Kidney capillary endothelial cell (primary cell): Measurements from ENCODE around the gene LMO7.

Source experiments
- DNase-seq: peaks from one replicate; pipeline ENCODE4 v3.0.0-alpha.2; 2018; ENCODE audit warnings: low spot score

The LMO7 gene

GRCh38 chr13:75801388-75801945, 165.3 kb downstream of the LMO7 start:
- DNase-seq = no peak

- DNase-seq = no peak
Measured at GRCh38 chr13:75802161-75802560, 166.0 kb downstream of the LMO7 start.

DNA sequence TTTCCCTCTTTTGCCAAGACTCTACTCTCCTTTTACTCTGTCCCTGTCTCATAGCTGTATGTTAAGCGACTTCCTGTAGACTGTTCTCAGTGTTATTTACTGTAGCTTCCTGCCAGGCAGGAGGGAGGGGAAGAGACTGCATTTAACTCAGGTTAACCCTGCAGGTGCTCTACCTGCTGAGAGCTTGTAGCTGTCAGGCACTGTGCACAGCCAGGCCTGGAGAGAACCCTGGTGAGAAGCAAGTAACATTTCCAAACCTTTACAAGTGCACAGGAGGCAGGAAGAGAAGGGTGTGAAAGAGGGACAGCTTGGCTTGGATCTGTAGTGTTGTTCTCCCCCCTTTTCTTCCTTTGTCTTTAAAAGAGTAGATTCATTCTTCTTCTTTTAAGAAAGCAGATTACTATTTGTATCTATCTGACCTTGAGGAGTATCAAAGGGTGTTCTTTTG, 167.1 kb downstream of the LMO7 start:
- no peak for DNase-seq

DNA sequence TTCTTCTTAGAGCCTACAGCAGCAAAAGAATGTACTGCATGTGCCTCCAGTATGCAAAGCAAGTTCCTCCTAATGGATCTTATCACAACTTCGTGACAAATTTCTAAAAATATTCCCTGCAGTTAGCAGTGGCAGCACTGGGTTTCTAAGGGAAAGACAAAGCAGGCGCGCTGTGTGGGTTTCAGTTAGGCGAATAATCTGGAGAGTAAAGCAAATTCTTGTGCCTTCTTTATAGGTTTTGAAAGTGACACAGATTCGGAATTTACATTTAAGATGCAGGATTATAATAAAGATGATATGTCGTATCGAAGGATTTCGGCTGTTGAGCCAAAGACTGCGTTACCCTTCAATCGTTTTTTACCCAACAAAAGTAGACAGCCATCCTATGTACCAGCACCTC, 167.9 kb downstream of the LMO7 start:
- no peak for DNase-seq

- DNase-seq = no peak
Measured at GRCh38 chr13:75804605-75805004, 168.5 kb downstream of the LMO7 start.

- no peak for DNase-seq
Measured at GRCh38 chr13:75806117-75806516, 170.0 kb downstream of the LMO7 start.

- no peak for DNase-seq
Measured at GRCh38 chr13:75811361-75811760, 175.2 kb downstream of the LMO7 start.

DNA sequence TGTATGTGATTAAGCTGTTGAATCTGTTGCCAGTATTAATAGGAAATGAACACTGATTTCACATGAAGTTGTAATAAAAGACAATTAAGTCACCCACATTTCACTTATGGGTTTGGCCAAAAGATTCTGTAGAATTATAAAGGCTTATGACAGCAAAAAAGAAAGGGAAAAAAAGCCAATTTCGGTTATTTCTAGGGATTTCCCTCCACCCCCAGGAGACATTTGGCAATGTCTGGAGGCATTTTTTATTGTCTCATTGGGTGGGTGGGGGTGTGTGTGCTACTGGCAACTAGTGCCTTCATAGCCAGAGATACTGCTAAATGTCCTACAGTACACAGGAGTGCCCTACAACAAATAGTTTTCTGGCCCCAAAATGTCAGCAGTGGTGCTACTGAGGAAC, 175.7 kb downstream of the LMO7 start:
- DNase-seq = no peak

GRCh38 chr13:75812751-75813181, 176.6 kb downstream of the LMO7 start:
- no peak for DNase-seq

GRCh38 chr13:75813323-75813722, 177.2 kb downstream of the LMO7 start:
- no peak for DNase-seq

DNA sequence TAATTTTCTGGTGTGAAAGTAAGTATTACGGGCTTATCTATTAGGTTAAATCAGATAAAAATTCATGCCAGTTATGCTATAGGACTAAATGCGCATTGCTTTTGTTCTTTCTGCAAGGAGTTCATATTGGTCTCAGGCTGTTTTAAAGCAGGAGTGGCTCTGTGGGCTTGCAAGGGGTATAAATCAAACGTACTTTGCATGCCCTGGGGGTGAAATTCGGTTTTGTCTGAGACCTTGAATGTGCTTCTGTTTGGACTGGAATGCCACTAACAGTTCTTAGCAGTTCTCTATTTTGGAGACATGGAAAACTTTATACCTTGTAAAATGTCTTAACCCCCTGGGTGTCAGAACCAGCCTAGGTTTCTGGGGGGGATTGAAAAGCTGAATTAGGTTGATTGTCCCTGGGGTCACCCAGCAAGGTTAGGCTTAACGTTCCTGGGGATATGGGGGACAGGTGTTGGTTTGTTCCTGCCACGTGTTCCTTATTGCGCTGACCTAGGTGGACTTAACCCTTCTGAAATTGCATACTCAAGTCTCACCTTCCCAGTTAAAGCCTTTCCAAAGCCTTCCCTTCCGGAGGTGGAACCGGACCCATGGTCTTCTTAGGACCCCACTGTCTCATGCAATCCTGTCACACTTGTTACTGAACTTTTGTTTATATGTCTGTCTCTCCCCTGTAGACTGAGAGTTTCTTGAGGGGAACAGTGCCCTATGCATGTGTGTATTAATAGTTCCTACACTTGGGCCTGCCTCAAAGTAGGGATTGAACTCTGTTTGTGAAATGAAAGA, 182.2 kb downstream of the LMO7 start:
- DNase-seq = no peak

GRCh38 chr13:75818968-75819225, 182.8 kb downstream of the LMO7 start:
- no peak for DNase-seq

GRCh38 chr13:75825161-75825560, 189.0 kb downstream of the LMO7 start:
- no peak for DNase-seq

GRCh38 chr13:75825594-75825993, 189.5 kb downstream of the LMO7 start:
- no peak for DNase-seq

GRCh38 chr13:75826391-75826790, 190.3 kb downstream of the LMO7 start:
- no peak for DNase-seq

DNA sequence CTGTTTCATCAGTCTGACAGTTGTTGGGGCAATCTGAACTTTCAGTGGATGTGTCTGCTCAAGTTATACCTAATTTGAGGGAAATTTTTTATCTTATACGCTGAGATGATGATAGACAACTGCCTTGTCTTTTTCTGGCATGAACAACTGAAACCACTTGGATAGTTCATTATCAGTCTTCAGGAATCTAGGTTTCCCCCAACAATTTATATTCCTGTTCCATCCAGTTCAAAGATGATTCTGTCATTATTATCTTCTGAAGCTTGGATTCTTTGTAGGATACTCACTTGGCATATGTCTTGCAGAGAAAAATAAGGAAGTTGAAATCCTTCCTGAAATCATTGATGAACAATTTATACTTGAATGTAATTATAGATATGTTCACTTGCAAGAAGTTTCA, 193.7 kb downstream of the LMO7 start:
- DNase-seq = no peak

- no peak for DNase-seq
Measured at GRCh38 chr13:75830842-75831241, 194.7 kb downstream of the LMO7 start.

DNA sequence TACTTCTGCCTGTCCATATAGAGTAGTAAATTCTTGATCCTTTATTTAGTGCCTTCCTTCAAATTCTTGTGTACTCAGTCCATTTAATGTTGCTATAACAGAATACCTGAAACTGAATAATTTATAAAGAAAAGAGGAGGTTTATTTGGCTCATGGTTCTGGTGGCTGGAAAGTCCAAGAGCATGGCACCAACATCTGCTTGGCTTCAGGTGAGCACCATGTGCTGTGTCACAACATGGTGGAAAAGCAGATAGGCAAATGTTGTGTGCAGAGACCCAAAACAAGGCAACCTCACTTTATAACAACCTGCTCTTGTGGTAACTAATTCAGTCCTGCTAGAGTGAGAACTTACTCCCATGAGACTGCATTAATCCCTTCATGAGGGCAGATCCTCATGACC, 195.3 kb downstream of the LMO7 start:
- DNase-seq = no peak

DNA sequence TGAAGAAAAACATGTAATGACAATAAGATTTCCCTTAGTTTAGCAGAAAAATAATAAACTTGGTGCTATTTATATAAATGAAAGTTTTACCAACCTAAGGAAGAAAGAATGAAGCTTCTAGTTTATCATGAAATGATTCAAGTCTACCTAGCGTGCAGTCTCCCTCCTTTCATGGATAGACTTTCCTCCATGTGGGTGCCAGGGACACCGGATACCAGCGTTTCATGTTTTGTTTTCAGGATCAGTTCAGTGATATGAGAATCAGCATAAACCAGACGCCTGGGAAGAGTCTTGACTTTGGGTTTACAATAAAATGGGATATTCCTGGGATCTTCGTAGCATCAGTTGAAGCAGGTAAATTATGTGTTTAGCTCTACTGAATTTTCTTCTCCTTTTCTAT, 196.7 kb downstream of the LMO7 start:
- DNase-seq = no peak

- DNase-seq = no peak
Measured at GRCh38 chr13:75836441-75836840, 200.3 kb downstream of the LMO7 start.

DNA sequence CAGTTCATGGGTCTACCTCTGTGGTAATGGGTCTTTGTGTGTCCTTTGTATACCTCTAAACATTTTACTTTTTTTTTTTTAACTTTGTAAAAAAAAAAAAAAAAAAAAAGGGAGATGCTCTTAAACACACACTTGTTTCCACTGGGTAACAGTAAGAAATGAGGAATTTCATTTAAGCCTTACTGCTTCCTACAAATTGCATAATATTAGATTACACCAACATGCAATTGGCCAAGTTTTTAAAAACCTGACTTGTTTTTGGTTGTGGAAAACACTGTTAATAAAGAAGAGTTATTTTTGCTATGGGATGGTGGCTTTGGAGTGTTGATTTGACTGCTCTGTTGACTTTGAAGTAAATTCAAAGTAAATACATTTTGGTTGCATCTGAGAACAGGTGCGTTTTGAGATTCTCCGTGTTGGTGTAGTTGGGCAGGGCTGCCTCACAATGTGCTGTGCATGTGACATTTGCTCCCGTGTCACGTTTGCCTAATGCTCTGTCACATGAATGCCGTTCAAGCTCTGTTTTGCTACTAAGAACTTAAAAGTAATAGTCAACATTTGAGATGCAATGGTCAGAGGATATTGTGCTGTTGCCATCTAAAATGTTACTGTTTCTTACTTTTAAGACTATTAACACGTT, 202.4 kb downstream of the LMO7 start:
- DNase-seq = no peak

DNA sequence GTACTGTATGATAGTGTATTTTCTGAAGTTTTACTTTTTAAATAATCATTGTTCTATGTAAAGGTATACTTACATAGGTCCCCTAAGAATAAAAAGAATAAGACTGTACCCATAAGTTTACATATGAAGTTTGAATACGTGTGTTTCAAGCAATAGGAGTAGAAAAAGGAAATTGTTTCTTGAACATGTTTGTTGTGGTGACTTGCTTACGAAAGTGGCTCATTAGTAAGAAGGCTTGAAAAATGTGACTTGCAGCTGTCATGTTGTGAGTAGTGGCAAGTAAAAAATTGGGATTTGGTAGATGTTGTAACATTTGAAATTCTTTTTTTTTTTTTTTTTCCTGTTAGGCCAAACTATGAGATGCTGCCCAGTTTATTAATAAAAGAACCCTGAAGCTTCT, 203.3 kb downstream of the LMO7 start:
- DNase-seq = no peak

DNA sequence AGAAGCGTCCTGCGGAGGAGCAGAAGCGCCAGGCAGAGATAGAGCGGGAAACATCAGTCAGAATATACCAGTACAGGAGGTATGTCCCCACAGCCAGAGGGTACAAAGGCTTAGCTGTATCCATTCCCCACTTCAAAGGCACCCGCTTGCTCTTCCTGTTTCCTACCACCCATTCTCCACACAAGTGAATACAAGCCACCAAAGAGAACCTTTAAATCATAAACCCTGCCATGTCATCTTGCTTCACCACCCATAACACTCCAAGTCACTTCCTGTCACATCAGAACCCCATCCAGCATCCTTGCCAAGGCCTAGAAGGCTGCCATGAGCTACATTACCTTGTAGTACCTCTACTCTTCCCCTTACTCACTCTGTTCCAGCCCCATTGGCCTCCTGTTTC, 205.8 kb downstream of the LMO7 start:
- DNase-seq = no peak

DNA sequence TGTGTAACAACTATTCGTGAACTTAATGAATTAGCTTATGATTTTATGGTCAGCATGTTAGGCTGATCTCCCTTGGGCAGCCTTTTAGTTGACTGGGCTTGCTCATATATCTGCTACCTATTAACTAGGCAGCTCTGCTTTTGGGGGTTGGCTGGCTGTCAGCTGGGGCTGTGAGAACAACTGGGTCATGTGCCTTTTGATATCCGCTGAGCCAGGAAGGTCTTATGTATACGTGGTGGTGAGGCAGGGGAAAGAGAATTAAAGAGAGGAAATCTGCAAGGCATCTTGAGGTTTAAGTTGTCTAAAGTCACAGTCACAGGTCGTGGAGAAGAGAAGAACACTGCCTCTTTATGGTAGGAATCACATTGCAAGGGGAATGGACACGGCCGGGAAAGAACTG, 206.9 kb downstream of the LMO7 start:
- DNase-seq = no peak
